GM12874 (cell line): ENCODE measurements around the gene TMC8.

Experiments
- CTCF ChIP-seq: IDR thresholded peaks from 2 replicates; pipeline ENCODE4 v1.5.1; 2011; ENCODE audit warnings: low read depth, mild to moderate bottlenecking, control low read depth, low read length, moderate library complexity; ENCODE audit not compliant: insufficient read depth

TMC8 gene

GRCh38 chr17:78137392-78138203 lies 7.0 kb downstream of the TMC8 start:
- peak; percentile 81 for TF ChIP-seq CTCF

GRCh38 chr17:78138204-78139060 lies 7.9 kb downstream of the TMC8 start:
- TF ChIP-seq CTCF, result no peak

GRCh38 chr17:78140169-78141051 lies 9.8 kb downstream of the TMC8 start:
- no peak for TF ChIP-seq CTCF

GRCh38 chr17:78141437-78142118 lies 11.0 kb downstream of the TMC8 start:
- no peak for TF ChIP-seq CTCF

- TF ChIP-seq CTCF, result no peak
Observed at GRCh38 chr17:78142119-78142861, 11.7 kb downstream of the TMC8 start.

- no peak for TF ChIP-seq CTCF
Observed at GRCh38 chr17:78143214-78144146, 12.9 kb downstream of the TMC8 start.
